ENCODE measurements around the gene TMCC1.

GRCh38 chr3:129732200-129732876 lies 161.2 kb downstream of the TMCC1 start:
- TF ChIP-seq GATA3 (IDR thresholded peaks at IDR 0.05; ENCODE audit: low read depth, low read length) (no peak), GATA2 (IDR thresholded peaks at IDR 0.05; ENCODE audit: low read depth, low read length) (no peak)

Data from SH-SY5Y (cell line).